Neural cell (in vitro differentiated cells): ENCODE measurements around the gene CREB3L1. TPM values are rescaled to one million over a fixed set of nuclear protein-coding genes. Genes with fewer than 3 reads are reported as not detected.

Experiments
- H2AFZ ChIP-seq: fragments of 200-600, 300-800 bp; sonication (generic), shearing (Covaris generic); 2 replicates; pipeline ENCODE4 v1.6.0; 2014; ENCODE audit warnings: low read depth, mild to moderate bottlenecking, antibody characterized with exemption, low read length, moderate library complexity
- H3F3A ChIP-seq: fragments of 200-600 bp; shearing (Covaris generic); 2 replicates; pipeline ENCODE4 v1.6.1; 2016; ENCODE audit warnings: mild to moderate bottlenecking, moderate library complexity, mixed read lengths, antibody characterized with exemption, low read length; ENCODE audit not compliant: insufficient read depth, poor library complexity, severe bottlenecking
- H3K27ac ChIP-seq: fragments of 200-600, 300-800 bp; sonication (generic), shearing (Covaris generic); 2 replicates; pipeline ENCODE4 v1.5.1; 2014; ENCODE audit warnings: mild to moderate bottlenecking, low read length, moderate library complexity
- H3K27me3 ChIP-seq: fragments of 300-800, 200-600 bp; sonication (generic), shearing (Covaris generic); 2 replicates; pipeline ENCODE4 v1.6.0; 2014; ENCODE audit warnings: mild to moderate bottlenecking, low read depth, low read length, moderate library complexity; ENCODE audit not compliant: insufficient read depth
- H3K36me3 ChIP-seq: fragments of 300-800, 200-600 bp; sonication (generic), shearing (Covaris generic); 2 replicates; pipeline ENCODE4 v1.5.1; 2014; ENCODE audit warnings: mild to moderate bottlenecking, antibody characterized with exemption, low read length, moderate library complexity; ENCODE audit not compliant: insufficient read depth
- H3K4me2 ChIP-seq: fragments of 300-800, 200-600 bp; sonication (generic), shearing (Covaris generic); 2 replicates; pipeline ENCODE4 v1.6.0; 2014; ENCODE audit warnings: mild to moderate bottlenecking, low read length
- H3K4me3 ChIP-seq: fragments of 300-800, 200-600 bp; sonication (generic), shearing (Covaris generic); 2 replicates; pipeline ENCODE4 v1.5.1; 2014; ENCODE audit warnings: mild to moderate bottlenecking, low read length, moderate library complexity
- H3K79me2 ChIP-seq: fragments of 200-600 bp; shearing (Covaris generic); replicated peaks from 2 replicates; pipeline ENCODE4 v1.6.0; 2014; ENCODE audit warnings: mild to moderate bottlenecking, low read length, moderate library complexity; ENCODE audit not compliant: insufficient read depth
- H3K9ac ChIP-seq: fragments of 300-800, 200-600 bp; sonication (generic), shearing (Covaris generic); 2 replicates; pipeline ENCODE4 v1.6.1; 2016; ENCODE audit warnings: mild to moderate bottlenecking, low read length, mixed read lengths
- H3K9me2 ChIP-seq: fragments of 200-600 bp; shearing (Covaris generic); 2 replicates; pipeline ENCODE4 v1.6.1; 2016; ENCODE audit warnings: mild to moderate bottlenecking, low read length, mixed read lengths; ENCODE audit not compliant: insufficient read depth
- H3K9me3 ChIP-seq: fragments of 200-600, 300-800 bp; sonication (generic), shearing (Covaris generic); 2 replicates; pipeline ENCODE4 v1.6.1; 2016; ENCODE audit warnings: mild to moderate bottlenecking, mixed run types, low read length, moderate library complexity, mixed read lengths
- H4K20me1 ChIP-seq: fragments of 200-600 bp; shearing (Covaris generic); 2 replicates; pipeline ENCODE4 v1.6.1; 2016; ENCODE audit warnings: mild to moderate bottlenecking, mixed run types; ENCODE audit not compliant: insufficient read depth
- EP300 ChIP-seq: fragments of 450-650 bp; conservative IDR thresholded peaks from 2 replicates; pipeline ENCODE4 v1.6.1; 2014; ENCODE audit warnings: antibody characterized with exemption, mild to moderate bottlenecking, moderate library complexity; ENCODE audit not compliant: poor library complexity, severe bottlenecking
- EZH2 ChIP-seq: fragments of 200-600, 300-800 bp; shearing (Covaris generic), sonication (generic); IDR thresholded peaks from 2 replicates; pipeline ENCODE4 v1.6.1; 2014; ENCODE audit warnings: antibody characterized with exemption, low read length, borderline replicate concordance, mild to moderate bottlenecking; ENCODE audit not compliant: insufficient read depth, poor library complexity, severe bottlenecking
- MXI1 ChIP-seq: fragments of 450-650 bp; conservative IDR thresholded peaks from 2 replicates; pipeline ENCODE4 v1.6.1; 2014; ENCODE audit warnings: antibody characterized with exemption, mild to moderate bottlenecking; ENCODE audit not compliant: poor library complexity, severe bottlenecking
- POLR2AphosphoS5 ChIP-seq: IDR thresholded peaks from 2 replicates; pipeline ENCODE4 v1.6.1; 2012
- RAD21 ChIP-seq: fragments of 450-650 bp; conservative IDR thresholded peaks from 2 replicates; pipeline ENCODE4 v1.6.1; 2014; ENCODE audit warnings: antibody characterized with exemption, mild to moderate bottlenecking, moderate library complexity
- SMC3 ChIP-seq: fragments of 450-650 bp; conservative IDR thresholded peaks from 2 replicates; pipeline ENCODE4 v1.6.1; 2014; ENCODE audit warnings: antibody characterized with exemption, mild to moderate bottlenecking, moderate library complexity; ENCODE audit not compliant: poor library complexity
- TAF1 ChIP-seq: IDR thresholded peaks from 2 replicates; pipeline ENCODE4 v1.6.1; 2012; ENCODE audit warnings: low read depth
- polyA plus RNA-seq: library from polyadenylated mRNA; depleted of rRNA; stranded (reverse); fragments of >200 nt; gene quantifications from 2 replicates; pipeline ENCODE4 v1.2.3, GENCODE V29; 2014
- TF ChIP-seq, protein P1 (sequence below): fragments of 450-650 bp; IDR thresholded peaks from 2 replicates; pipeline ENCODE4 v1.5.1; 2014; ENCODE audit warnings: antibody characterized with exemption, mild to moderate bottlenecking, moderate library complexity; ENCODE audit not compliant: poor library complexity, severe bottlenecking
- TF ChIP-seq, protein P2 (sequence below): IDR thresholded peaks from 2 replicates; pipeline ENCODE4 v1.6.1; 2012; ENCODE audit warnings: borderline replicate concordance

The CREB3L1 gene
- polyA plus RNA-seq, 1 donor from 2014 or later, result not detected

DNA sequence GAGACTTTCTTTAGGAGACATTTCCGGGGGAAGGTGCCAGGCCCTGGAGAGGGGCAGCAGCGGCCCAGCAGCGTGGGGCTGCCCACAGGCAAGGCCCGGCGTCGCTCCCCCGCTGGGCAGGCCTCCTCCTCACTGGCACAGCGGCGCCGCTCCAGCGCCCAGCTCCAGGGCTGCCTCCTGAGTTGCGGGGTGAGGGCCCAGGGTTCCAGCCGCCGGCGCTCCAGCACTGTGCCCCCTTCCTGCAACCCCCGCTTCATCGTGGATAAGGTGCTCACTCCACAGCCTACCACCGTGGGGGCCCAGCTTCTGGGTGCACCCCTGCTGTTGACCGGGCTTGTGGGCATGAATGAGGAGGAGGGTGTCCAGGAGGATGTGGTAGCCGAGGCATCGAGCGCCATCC is 88.8 kb downstream of the CREB3L1 start:
- Histone ChIP-seq H2AFZ (no peak overlapping the region), H3K27me3 (no peaks in the 10 kb centered on the region), H3K9ac (no peak overlapping the region), H4K20me1 (no peaks in the 10 kb centered on the region), H3K79me2 (no peaks in the 10 kb centered on the region), H3K36me3 (no peaks in the 10 kb centered on the region), H3K9me2 (no peaks in the 10 kb centered on the region), H3K27ac (no peak overlapping the region), H3K4me2 (no peak overlapping the region), H3K9me3 (no peaks in the 10 kb centered on the region), H3K4me3 (no peak overlapping the region), H3F3A (no peaks in the 10 kb centered on the region)
- TF ChIP-seq, protein P1, sequence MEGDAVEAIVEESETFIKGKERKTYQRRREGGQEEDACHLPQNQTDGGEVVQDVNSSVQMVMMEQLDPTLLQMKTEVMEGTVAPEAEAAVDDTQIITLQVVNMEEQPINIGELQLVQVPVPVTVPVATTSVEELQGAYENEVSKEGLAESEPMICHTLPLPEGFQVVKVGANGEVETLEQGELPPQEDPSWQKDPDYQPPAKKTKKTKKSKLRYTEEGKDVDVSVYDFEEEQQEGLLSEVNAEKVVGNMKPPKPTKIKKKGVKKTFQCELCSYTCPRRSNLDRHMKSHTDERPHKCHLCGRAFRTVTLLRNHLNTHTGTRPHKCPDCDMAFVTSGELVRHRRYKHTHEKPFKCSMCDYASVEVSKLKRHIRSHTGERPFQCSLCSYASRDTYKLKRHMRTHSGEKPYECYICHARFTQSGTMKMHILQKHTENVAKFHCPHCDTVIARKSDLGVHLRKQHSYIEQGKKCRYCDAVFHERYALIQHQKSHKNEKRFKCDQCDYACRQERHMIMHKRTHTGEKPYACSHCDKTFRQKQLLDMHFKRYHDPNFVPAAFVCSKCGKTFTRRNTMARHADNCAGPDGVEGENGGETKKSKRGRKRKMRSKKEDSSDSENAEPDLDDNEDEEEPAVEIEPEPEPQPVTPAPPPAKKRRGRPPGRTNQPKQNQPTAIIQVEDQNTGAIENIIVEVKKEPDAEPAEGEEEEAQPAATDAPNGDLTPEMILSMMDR, result no peak

DNA sequence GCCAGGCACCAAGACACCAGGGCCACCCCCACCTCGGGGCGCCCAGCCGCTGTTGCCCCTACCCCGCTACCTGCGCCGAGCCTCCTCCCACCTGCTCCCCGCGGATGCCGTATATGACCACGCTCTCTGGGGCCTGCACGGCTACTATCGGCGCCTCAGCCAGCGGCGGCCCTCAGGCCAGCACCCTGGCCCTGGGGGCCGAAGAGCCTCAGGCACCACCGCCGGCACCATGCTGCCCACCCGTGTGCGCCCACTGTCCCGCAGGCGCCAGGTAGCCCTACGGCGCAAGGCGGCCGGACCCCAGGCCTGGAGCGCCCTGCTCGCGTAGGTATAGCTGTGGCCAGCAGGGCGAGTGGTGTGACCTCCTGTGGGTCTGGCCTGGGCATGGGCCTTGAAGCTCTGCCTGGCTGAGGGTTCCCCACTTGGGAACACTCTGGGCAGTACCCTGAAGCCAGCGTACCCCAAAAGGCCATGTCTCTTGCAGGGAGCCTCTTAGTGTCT is 89.2 kb downstream of the CREB3L1 start:
- H4K20me1 ChIP-seq, result no peaks in the 10 kb centered on the region
- H3K9ac ChIP-seq, result no peak overlapping the region
- H3K9me3 ChIP-seq, result no peaks in the 10 kb centered on the region
- no peak for TF ChIP-seq POLR2AphosphoS5
- TF ChIP-seq MXI1, result no peak
- TF ChIP-seq RAD21, result no peak
- no peak for TF ChIP-seq TAF1
- TF ChIP-seq EP300, result no peak
- TF ChIP-seq SMC3, result no peak
- TF ChIP-seq, protein P2, sequence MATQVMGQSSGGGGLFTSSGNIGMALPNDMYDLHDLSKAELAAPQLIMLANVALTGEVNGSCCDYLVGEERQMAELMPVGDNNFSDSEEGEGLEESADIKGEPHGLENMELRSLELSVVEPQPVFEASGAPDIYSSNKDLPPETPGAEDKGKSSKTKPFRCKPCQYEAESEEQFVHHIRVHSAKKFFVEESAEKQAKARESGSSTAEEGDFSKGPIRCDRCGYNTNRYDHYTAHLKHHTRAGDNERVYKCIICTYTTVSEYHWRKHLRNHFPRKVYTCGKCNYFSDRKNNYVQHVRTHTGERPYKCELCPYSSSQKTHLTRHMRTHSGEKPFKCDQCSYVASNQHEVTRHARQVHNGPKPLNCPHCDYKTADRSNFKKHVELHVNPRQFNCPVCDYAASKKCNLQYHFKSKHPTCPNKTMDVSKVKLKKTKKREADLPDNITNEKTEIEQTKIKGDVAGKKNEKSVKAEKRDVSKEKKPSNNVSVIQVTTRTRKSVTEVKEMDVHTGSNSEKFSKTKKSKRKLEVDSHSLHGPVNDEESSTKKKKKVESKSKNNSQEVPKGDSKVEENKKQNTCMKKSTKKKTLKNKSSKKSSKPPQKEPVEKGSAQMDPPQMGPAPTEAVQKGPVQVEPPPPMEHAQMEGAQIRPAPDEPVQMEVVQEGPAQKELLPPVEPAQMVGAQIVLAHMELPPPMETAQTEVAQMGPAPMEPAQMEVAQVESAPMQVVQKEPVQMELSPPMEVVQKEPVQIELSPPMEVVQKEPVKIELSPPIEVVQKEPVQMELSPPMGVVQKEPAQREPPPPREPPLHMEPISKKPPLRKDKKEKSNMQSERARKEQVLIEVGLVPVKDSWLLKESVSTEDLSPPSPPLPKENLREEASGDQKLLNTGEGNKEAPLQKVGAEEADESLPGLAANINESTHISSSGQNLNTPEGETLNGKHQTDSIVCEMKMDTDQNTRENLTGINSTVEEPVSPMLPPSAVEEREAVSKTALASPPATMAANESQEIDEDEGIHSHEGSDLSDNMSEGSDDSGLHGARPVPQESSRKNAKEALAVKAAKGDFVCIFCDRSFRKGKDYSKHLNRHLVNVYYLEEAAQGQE, result no peak
- no peak for TF ChIP-seq EZH2
- TF ChIP-seq, protein P1, result no peak
- H3K4me3 ChIP-seq, result no peak overlapping the region
- no peaks in the 10 kb centered on the region for H3K79me2 ChIP-seq
- H3K27ac ChIP-seq, result no peak overlapping the region
- no peaks in the 10 kb centered on the region for H3K36me3 ChIP-seq
- H2AFZ ChIP-seq, result no peak overlapping the region
- H3K9me2 ChIP-seq, result no peaks in the 10 kb centered on the region
- no peaks in the 10 kb centered on the region for H3F3A ChIP-seq
- no peaks in the 10 kb centered on the region for H3K27me3 ChIP-seq
- no peak overlapping the region for H3K4me2 ChIP-seq
